ENCODE data around the gene CADPS2. TPM values are rescaled to one million over a fixed set of nuclear protein-coding genes. Genes with fewer than 3 reads are reported as not detected.

Gene CADPS2
- total and polyA plus RNA-seq, 2 donors (not counting 1 experiment from before 2014, with no cell fraction given) = not detected

DNA sequence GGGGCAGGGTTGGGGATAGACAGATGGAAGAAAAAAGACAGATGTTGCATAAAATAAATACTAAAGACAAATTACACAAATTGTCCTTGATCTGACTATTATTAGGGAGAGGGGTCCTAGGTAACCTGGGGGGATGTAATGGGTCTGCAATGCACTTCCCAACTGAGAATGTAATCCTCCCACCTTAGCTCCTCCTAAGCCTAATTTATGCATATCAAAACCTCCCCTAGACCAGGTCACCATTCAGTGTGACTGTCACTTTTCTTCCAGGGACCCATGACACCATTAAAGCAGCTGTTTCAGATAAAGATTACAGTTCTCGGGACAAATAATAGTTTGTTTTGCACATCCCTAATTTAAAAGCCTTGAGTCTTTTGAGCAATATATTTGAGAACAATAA lies 447.8 kb downstream of the CADPS2 start:
- TF ChIP-seq EZH2 (IDR thresholded peaks at IDR 0.05; ENCODE audit: borderline replicate concordance, insufficient read depth, low read depth, low read length, poor library complexity, severe bottlenecking) = no peak
- TF ChIP-seq, protein P1, sequence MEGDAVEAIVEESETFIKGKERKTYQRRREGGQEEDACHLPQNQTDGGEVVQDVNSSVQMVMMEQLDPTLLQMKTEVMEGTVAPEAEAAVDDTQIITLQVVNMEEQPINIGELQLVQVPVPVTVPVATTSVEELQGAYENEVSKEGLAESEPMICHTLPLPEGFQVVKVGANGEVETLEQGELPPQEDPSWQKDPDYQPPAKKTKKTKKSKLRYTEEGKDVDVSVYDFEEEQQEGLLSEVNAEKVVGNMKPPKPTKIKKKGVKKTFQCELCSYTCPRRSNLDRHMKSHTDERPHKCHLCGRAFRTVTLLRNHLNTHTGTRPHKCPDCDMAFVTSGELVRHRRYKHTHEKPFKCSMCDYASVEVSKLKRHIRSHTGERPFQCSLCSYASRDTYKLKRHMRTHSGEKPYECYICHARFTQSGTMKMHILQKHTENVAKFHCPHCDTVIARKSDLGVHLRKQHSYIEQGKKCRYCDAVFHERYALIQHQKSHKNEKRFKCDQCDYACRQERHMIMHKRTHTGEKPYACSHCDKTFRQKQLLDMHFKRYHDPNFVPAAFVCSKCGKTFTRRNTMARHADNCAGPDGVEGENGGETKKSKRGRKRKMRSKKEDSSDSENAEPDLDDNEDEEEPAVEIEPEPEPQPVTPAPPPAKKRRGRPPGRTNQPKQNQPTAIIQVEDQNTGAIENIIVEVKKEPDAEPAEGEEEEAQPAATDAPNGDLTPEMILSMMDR (IDR thresholded peaks at IDR 0.05) = no peak
- ATAC-seq (ENCODE audit: low read depth) = no peak
- H3K4me2 ChIP-seq (replicated peaks; ENCODE audit: low read depth, low read length, poor library complexity, severe bottlenecking) = no peak overlapping the region
- no CpG with 5 or more reads among the region's 1 CpG for WGBS (ENCODE audit: insufficient coverage)
- H3K9me3 Mint-ChIP-seq (ENCODE audit: insufficient read depth) = no peaks in the 10 kb centered on the region
- DNase-seq = no peak
- no peak overlapping the region for H3K4me3 ChIP-seq (ENCODE audit: control extremely low read depth in 1 of 5, extremely low read depth in 1 of 5, insufficient read depth in 1 of 5, low read depth in 2 of 5, low read length in 4 of 5)
- H3K4me1 Mint-ChIP-seq = no peaks in the 10 kb centered on the region
- no peaks in the 10 kb centered on the region for H3K9me3 ChIP-seq (ENCODE audit: control extremely low read depth in 1 of 3, control insufficient read depth in 2 of 3, insufficient read depth in 1 of 3, low read length in 2 of 3)
- H3K79me2 ChIP-seq (ENCODE audit: control insufficient read depth, insufficient read depth, low read length) = no peaks in the 10 kb centered on the region
- H3K4me3 Mint-ChIP-seq = no peak overlapping the region
- no peaks in the 10 kb centered on the region for H3K36me3 ChIP-seq (replicated peaks in 1 of 2; ENCODE audit: control extremely low read depth in 1 of 2, control insufficient read depth in 1 of 2, extremely low read depth in 1 of 2, insufficient read depth in 2 of 2, low read length in 1 of 2)
- H2AFZ ChIP-seq (ENCODE audit: insufficient read depth, low read depth, low read length, poor library complexity, severe bottlenecking) = no peak overlapping the region
- H3K27me3 ChIP-seq (replicated peaks in 1 of 4; ENCODE audit: control extremely low read depth in 1 of 4, control insufficient read depth in 3 of 4, insufficient read depth in 4 of 4, low read length in 3 of 4) = no peaks in the 10 kb centered on the region
- ChIA-PET CTCF (no interaction called here), POLR2A (no interaction called here)
- intact Hi-C loops (cut with micrococcal nuclease) = no loop called here
- no peaks in the 10 kb centered on the region for H4K20me1 ChIP-seq (ENCODE audit: control insufficient read depth, insufficient read depth, low read length, poor library complexity, severe bottlenecking)
- H3K27me3 Mint-ChIP-seq = no peaks in the 10 kb centered on the region
- H3K27ac ChIP-seq (ENCODE audit: low read length in 2 of 2) = no peak overlapping the region
- H3K9ac ChIP-seq (ENCODE audit: low read length) = no peak overlapping the region
- H3K27ac Mint-ChIP-seq = no peak overlapping the region
- H3K4me1 ChIP-seq (ENCODE audit: control insufficient read depth in 2 of 2, insufficient read depth in 2 of 2, low read length in 2 of 2) = no peaks in the 10 kb centered on the region

DNA sequence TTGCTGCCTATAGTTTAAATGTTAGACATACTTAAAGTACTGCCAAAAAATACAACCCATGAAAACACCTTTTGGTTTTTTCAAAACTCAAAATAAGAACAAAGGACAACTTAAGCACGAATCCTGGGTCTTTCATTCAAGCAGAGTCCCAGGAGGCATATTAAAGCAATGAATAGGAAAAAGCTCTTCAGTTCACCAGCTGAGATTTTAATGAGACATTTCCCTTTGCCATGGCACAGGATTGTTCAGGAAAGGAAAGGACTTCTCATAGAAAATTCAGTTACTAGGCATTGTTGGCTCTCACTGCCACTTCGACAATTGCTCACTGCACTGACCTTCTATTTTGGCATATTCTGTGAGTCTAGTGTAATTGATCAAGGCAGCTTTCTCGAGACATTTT lies 448.3 kb downstream of the CADPS2 start:
- Mint-ChIP-seq H3K4me3 (no peak overlapping the region), H3K27me3 (no peaks in the 10 kb centered on the region), H3K4me1 (no peaks in the 10 kb centered on the region), H3K27ac (no peak overlapping the region), H3K9me3 (ENCODE audit: insufficient read depth) (no peaks in the 10 kb centered on the region)
- H3K36me3 ChIP-seq (replicated peaks in 1 of 2; ENCODE audit: control extremely low read depth in 1 of 2, control insufficient read depth in 1 of 2, extremely low read depth in 1 of 2, insufficient read depth in 2 of 2, low read length in 1 of 2) = no peaks in the 10 kb centered on the region
- DNase-seq (no peak), ATAC-seq (ENCODE audit: low read depth) (no peak)
- no peaks in the 10 kb centered on the region for H3K9me3 ChIP-seq (ENCODE audit: control extremely low read depth in 1 of 3, control insufficient read depth in 2 of 3, insufficient read depth in 1 of 3, low read length in 2 of 3)
- no peak overlapping the region for H3K4me2 ChIP-seq (replicated peaks; ENCODE audit: low read depth, low read length, poor library complexity, severe bottlenecking)
- no peak overlapping the region for H3K27ac ChIP-seq (ENCODE audit: low read length in 2 of 2)
- no peaks in the 10 kb centered on the region for H3K4me1 ChIP-seq (ENCODE audit: control insufficient read depth in 2 of 2, insufficient read depth in 2 of 2, low read length in 2 of 2)
- no peaks in the 10 kb centered on the region for H4K20me1 ChIP-seq (ENCODE audit: control insufficient read depth, insufficient read depth, low read length, poor library complexity, severe bottlenecking)
- H3K79me2 ChIP-seq (ENCODE audit: control insufficient read depth, insufficient read depth, low read length) = no peaks in the 10 kb centered on the region
- WGBS (ENCODE audit: insufficient coverage) = no CpG with 5 or more reads among the region's 3 CpGs
- ChIA-PET POLR2A (no interaction called here), CTCF (no interaction called here)
- H3K4me3 ChIP-seq (ENCODE audit: control extremely low read depth in 1 of 5, extremely low read depth in 1 of 5, insufficient read depth in 1 of 5, low read depth in 2 of 5, low read length in 4 of 5) = no peak overlapping the region
- no peaks in the 10 kb centered on the region for H3K27me3 ChIP-seq (replicated peaks in 1 of 4; ENCODE audit: control extremely low read depth in 1 of 4, control insufficient read depth in 3 of 4, insufficient read depth in 4 of 4, low read length in 3 of 4)
- no peak overlapping the region for H2AFZ ChIP-seq (ENCODE audit: insufficient read depth, low read depth, low read length, poor library complexity, severe bottlenecking)
- H3K9ac ChIP-seq (ENCODE audit: low read length) = no peak overlapping the region
- intact Hi-C loops (cut with micrococcal nuclease) = no loop called here
- TF ChIP-seq, protein P1 (IDR thresholded peaks at IDR 0.05) = no peak
- no peak for TF ChIP-seq EZH2 (IDR thresholded peaks at IDR 0.05; ENCODE audit: borderline replicate concordance, insufficient read depth, low read depth, low read length, poor library complexity, severe bottlenecking)
